GM19463 (cell line): Measurements from ENCODE around the gene FKBP2.
A peak's percentile ranks its signal among the peaks of the same experiment; 100 is the strongest.

Experiments
- ATAC-seq: cut with Tn5 transposase; IDR thresholded peaks from one replicate; pipeline ENCODE4 v1.9.1; 2021; ENCODE audit warnings: mild to moderate bottlenecking, moderate library complexity; ENCODE audit not compliant: unreplicated experiment

FKBP2 gene

GRCh38 chr11:64232182-64232966 lies 8.5 kb upstream of the FKBP2 start:
- no peak for ATAC-seq

- no peak for ATAC-seq
Observed at GRCh38 chr11:64232967-64233315, 8.0 kb upstream of the FKBP2 start.

GRCh38 chr11:64233913-64234586 lies 6.8 kb upstream of the FKBP2 start, which contains the start of gene VEGFB:
Gene VEGFB (plus strand): TSS chr11:64234584. CDS start chr11:64234834, 250 bp downstream.
- ATAC-seq: peak; percentile 48

- peak; percentile 28 for ATAC-seq
Observed at GRCh38 chr11:64234647-64235379, 6.1 kb upstream of the FKBP2 start.

GRCh38 chr11:64235437-64236161 lies 5.3 kb upstream of the FKBP2 start:
- ATAC-seq: no peak

GRCh38 chr11:64237484-64237951 lies 3.4 kb upstream of the FKBP2 start:
- no peak for ATAC-seq

- no peak for ATAC-seq
Observed at GRCh38 chr11:64238076-64238475, 2.8 kb upstream of the FKBP2 start.

GRCh38 chr11:64238999-64239398 lies 1.9 kb upstream of the FKBP2 start:
- no peak for ATAC-seq

GRCh38 chr11:64239662-64240434 lies 1.0 kb upstream of the FKBP2 start:
- ATAC-seq: no peak

- peak; percentile 67 for ATAC-seq
Observed at GRCh38 chr11:64241241-64241490, 271 bp downstream of the FKBP2 start.

- ATAC-seq: peak; percentile 3
Observed at GRCh38 chr11:64241491-64242374, 838 bp downstream of the FKBP2 start.

- ATAC-seq: no peak
Observed at GRCh38 chr11:64243236-64243854, 2.5 kb downstream of the FKBP2 start.

- no peak for ATAC-seq
Observed at GRCh38 chr11:64244107-64244506, 3.2 kb downstream of the FKBP2 start.

- ATAC-seq: no peak
Observed at GRCh38 chr11:64244966-64245365, 4.1 kb downstream of the FKBP2 start.

GRCh38 chr11:64245401-64245796 lies 4.5 kb downstream of the FKBP2 start:
- no peak for ATAC-seq

- ATAC-seq: no peak
Observed at GRCh38 chr11:64245797-64246620, 5.1 kb downstream of the FKBP2 start.

- peak; percentile 4 for ATAC-seq
Observed at GRCh38 chr11:64246621-64246870, 5.7 kb downstream of the FKBP2 start.
